Stimulated activated CD4-positive, alpha-beta T cell treated with anti-CD3 and anti-CD28 coated beads, Interleukin-1b, Interleukin-23, amount 100 ng/mL, for 24 hours (primary cell): ENCODE data around the gene MRPL21.

Source experiments
- DNase-seq, 4 experiments: peaks; one replicate each; pipeline ENCODE4 v3.0.0-alpha.2; 2020; ENCODE audit warnings: low read depth in 4 of 4, low spot score in 1 of 4

Gene MRPL21

DNA sequence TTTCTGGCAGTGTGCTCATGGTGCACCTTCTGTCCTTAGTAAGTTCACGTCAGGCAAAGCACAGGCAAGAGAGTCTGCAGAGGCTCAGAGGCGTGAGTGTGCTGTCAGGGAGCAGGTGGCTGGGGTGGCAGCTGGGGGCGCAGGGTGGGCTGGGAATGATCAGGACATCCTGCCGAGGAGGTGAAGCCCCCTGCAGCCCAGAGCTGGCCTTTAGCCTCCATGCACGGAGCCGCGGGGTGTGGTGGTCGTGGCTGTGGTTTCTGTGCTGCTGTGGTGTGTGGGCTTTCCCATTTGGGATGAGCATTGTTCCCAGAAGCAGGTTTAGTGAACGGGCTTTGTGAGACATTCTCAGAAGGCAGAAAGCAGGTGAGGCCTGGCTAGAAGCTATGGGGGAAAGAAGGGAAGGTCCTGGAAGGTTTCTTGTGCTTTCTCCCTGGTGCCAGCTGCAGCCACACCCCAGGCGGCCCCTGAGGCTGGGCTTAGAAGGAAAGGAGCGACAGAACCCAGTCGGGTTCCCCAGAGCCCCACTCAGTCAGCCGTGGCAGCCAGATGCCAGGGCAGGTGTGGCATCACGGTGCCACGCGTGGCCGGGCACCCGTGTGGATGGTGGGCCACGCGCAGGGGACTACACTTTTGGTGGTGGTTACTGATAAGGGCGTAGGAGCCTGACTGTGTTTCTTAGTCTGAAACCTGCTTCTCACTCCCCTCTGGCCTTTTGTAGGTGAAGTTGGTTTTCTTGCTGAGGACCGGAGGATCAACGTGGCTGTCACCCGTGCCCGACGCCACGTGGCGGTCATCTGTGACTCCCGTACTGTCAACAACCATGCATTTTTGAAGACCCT is 32.1 kb upstream of the MRPL21 start:
- no peak for DNase-seq

DNA sequence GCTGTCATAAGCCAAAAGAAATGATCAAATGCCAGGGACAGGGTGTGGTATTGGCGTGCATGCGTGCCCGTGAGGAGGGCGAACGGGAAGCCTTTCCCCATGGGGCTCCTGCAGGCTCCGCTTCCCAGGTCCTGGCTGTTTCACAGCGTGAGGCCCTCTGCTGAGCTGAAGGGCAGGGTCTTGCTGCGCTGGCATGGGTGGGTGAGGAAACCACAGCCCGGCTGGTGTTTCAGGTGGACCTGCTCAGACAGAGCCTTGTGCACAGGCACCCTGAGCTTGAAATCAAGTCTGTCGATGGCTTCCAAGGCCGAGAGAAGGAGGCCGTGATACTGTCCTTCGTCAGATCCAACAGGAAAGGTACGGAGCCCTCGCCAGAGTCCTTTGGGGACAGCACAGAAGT is 31.4 kb upstream of the MRPL21 start:
- DNase-seq = no peak

GRCh38 chr11:68934666-68935065 is 31.0 kb upstream of the MRPL21 start:
- DNase-seq = no peak

GRCh38 chr11:68934321-68934645 is 30.7 kb upstream of the MRPL21 start:
- no peak for DNase-seq

DNA sequence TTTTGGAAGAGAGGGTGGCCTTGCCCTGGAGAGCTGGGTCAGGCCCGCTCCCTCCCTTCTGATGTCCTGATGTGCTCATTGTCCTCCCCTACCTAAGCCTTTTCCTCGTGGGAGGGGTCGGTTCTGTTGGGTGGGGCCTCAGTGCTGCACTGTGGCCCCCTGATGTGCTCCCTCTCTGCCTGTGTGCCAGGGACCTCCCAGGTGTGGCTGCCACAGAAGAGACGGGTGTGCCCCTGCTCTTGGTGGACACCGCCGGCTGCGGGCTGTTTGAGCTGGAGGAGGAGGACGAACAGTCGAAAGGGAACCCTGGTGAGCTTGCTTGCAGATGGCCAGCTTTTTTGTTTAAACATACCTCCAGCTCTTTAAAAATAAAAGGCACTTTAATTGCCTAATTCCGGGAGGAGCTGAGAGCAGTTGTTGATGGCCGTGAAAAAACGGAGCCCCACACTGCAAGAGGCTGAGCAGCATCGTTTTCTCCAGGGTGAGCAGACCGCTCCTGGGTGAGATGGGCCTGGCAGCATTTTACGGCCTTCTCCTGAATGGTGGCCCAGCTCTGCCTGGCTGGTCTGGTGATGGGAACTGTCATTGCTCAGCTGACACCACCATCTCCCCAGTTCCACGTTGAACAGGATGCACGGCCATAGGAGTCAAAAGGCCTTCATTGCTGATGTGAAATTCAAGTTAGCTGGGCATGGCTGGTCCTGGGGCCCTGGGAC is 30.1 kb upstream of the MRPL21 start:
- no peak for DNase-seq

DNA sequence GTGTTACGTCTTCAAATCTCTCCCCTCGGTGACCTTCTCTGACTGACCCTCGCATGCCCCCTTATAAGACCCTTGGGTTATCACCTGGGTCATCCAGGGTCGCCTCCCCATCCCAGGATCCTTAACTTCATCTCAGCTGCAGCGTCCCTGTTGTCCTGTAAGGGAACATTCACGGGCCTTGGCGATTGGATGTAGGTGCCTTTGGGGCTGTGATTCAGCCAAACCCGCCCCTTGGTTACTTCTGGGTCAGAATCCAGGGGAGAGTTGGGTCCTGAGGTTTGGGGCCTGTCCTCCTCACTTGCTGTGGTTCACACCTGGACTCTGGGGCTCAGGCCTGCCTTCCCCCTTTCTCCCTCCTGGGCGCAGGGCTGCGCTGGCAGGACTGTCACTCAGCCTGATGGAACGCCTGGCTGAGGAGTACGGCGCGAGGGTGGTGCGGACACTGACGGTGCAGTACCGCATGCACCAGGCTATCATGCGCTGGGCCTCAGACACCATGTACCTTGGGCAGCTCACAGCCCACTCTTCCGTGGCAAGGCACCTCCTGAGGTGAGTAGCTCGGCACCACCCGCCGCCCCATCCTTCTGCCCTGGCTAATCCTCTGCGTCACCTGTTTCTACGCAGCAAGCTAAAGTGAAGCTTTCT is 29.4 kb upstream of the MRPL21 start:
- DNase-seq = no peak

DNA sequence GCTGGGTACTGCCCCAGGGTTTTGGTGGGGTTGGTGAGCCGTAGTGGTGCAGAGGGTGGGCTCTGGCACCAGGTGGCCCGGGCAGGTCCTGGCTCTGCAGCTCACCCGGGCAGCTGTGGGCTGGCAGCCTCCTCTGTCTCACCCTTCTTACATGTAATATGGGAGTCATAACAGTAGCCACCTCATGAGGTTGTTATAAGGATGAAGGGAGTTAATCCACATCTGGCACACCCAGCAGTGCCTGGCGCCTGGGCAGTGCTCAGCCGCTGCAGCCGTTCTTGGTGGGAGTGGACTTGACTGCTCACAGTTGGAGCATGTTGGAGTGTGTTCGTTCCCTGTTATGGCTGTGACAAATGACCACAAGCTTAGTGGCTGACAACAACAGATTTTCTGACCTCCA is 28.7 kb upstream of the MRPL21 start:
- no peak for DNase-seq

- no peak for DNase-seq
Observed at GRCh38 chr11:68931911-68932310, 28.3 kb upstream of the MRPL21 start.

DNA sequence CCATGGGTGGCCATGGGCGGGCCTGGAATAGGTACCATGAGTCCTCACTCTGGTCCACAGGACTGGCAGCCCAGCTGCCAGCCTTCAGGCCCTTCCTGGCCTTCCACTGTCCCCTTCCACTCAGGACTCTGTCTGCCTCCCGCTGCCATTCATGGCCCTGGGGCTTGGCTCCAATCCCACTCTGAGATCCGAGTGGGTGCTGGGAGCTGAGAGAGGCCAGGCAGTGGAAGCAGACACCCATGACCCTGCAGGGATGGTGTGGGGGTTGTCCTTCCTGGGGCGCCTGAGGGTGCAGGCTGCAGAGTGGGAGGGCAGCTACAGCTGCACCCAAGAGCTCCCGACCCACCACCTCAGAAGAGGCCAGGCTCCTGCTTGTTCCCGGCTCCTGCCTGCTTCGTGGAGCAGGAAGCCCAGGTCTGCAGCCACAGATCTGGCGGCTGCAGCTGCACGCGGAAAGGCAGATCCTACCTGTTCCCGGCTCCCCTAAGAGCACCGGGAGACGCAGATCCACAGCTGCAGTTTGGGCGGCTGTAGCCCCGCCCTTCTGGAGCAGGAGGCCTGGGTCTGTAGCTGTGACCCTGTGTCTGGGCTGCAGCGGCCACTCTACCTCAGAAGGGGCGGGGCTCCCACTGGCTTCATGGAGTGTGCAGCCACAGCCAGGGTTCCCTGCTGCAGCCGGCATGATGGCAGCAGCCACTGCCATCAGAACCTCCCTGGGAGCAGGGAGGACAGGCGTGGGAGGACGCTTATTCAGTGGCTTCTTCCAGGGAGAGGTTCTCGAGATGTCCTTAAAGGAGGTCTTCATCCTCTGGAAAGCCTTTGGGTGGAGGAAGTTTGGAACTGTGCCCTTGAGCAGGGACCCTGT is 27.6 kb upstream of the MRPL21 start:
- DNase-seq = no peak

DNA sequence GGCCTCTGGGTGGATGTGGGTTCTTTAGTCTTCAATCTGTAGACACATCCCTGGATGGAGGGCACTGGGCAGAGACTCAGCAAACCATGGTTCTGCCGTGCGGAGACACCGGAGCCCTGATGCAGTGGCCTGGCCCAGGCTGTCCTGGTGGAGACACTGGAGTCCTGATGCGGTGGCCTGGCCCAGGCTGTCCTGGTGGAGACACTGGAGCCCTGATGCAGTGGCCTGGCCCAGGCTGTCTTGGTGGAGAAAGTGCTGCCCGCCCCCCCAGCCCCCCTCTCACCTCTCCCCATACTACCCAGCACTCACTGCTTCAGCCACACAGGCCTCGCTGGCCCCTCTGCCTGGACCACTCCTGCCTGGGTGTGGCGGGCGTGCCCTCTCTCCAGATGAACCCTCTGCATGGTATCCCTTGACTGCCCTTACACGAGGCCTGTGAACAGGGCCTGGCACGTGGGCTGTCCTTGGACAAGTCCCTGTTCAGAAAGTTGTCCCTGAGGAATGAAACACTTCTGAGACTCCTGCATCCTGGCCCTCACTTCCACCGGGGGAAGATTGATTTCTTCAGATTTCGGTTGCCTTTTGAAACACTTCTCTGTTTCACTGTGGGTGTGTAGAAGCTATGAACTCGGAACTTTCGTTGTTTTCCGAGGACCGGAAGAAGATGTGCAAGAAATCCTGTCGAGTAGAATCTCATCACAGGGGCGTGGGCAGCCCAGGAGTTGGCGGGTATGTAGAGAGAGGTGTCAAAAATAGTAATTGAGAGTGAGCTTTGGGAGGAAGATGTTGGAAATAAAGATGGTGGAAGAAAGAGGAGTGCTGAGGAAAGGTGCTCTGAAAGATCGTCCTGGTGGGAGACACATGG is 26.3 kb upstream of the MRPL21 start:
- no peak for DNase-seq

- no peak for DNase-seq
Observed at GRCh38 chr11:68929135-68929534, 25.5 kb upstream of the MRPL21 start.

- no peak for DNase-seq
Observed at GRCh38 chr11:68928136-68928880, 24.7 kb upstream of the MRPL21 start.

- no peak for DNase-seq
Observed at GRCh38 chr11:68927280-68928135, 23.9 kb upstream of the MRPL21 start.

DNA sequence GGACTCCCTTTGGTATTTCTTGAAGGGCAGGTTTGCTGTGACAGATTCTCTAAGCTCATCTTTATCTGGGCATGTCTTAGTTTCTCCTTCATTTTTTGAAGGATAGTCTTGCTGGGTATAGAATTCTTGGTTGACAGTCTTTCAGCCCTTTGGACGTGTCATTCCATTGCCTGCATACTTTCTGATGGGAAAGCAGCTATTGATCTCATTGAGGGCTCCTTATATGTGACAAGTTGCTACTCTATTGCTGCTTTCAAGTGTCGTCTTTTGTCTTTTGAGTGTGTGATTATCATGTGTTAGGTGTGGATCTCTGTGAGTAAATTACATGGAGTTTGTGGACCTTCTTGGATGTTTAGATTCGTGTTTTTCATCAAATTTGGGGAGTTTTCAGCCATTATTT is 22.0 kb upstream of the MRPL21 start:
- DNase-seq = no peak

DNA sequence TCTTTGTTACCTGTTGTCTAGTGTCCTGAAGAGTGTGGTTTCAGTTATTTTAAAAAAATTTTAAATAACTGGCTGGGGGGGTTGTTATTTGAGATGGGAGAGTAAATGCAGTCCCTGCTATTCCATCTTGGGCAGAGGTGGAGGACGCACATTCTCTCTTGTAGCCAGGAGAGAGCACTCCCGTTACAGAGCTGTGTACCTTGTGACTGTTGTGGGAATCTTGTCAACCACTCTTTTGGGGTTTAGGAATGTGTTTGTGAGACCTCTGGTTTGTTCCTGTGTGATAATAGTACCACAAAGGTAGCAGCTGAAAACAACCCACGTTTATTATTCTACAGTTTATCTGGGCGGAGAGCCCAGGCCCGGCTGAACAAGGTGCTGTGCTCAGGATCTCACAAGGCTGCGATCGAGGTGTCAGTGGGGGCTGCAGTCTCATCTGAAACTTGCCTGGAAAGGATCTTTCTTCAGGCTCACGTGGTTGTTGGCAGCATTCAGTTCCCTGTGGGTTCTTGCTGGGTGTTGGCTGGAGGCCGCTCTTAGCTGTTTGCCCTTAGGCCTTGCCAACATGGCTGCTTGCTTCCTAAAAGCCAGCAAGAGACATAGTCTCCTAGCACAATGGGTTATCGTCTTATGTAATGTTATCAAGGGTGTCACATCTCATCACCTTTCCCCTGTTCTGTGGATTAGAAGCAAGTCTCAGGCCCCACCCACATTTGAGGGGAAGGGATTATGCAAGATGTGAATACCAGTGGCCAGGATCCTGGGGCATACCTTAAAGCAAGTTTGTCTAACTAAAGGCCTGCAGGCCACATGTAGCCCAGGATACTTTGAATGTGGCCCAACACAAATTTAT is 20.7 kb upstream of the MRPL21 start:
- no peak for DNase-seq

- no peak for DNase-seq
Observed at GRCh38 chr11:68923614-68924013, 20.0 kb upstream of the MRPL21 start.

- no peak for DNase-seq
Observed at GRCh38 chr11:68916439-68916838, 12.8 kb upstream of the MRPL21 start.

DNA sequence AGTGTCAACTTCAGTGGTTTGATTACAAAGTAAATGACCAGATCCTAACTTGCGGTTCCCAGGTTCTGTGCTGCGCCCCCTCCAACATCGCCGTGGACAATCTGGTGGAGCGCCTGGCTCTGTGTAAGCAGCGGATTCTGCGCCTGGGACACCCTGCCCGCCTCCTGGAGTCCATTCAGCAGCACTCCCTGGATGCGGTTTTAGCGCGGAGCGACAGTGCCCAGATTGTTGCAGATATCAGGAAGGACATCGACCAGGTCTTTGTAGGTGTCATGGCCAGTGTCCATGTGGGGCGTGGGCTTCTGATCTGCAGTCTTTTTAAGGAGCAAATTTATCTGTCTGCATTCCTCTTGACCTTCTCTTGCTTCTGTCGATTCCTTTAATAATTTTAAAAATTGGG is 11.1 kb upstream of the MRPL21 start:
- DNase-seq = no peak
